AG04450 (cell line): Measurements from ENCODE around the gene COX20. TPM values are rescaled to one million over a fixed set of nuclear protein-coding genes. Genes with fewer than 3 reads are reported as not detected.

ENCODE experiments used
- CTCF ChIA-PET: fragments of 300-600, 350-600 bp; formaldehyde crosslinking; extraction: SDS; loops from one replicate; lab custom pipeline; 2022; ENCODE audit warnings: antibody characterized with exemption, inconsistent platforms; lab: Charles Lee
- POLR2A ChIA-PET: fragments of 350-600 bp; formaldehyde crosslinking; extraction: SDS; loops from one replicate; lab custom pipeline; 2021; ENCODE audit warnings: antibody characterized with exemption, inconsistent platforms; lab: Yijun Ruan, JAX
- DNase-seq: peaks from one replicate; pipeline ENCODE4 v3.0.0-alpha.2; 2011; ENCODE audit warnings: low read depth, low spot score
- H3K27ac ChIP-seq: one replicate; pipeline ENCODE4 v1.5.1; 2012; ENCODE audit warnings: low read depth, low read length, control low read depth
- H3K27me3 ChIP-seq: one replicate; pipeline ENCODE4 v1.6.0; 2012; ENCODE audit warnings: low read length; ENCODE audit not compliant: control insufficient read depth, insufficient read depth
- H3K4me3 ChIP-seq: 2 replicates; pipeline ENCODE4 v1.5.1; 2011; ENCODE audit warnings: mild to moderate bottlenecking, low read depth, low read length, control low read depth
- H3K9me3 ChIP-seq: 2 replicates; pipeline ENCODE4 v1.5.1; 2012; ENCODE audit warnings: low read length; ENCODE audit not compliant: control insufficient read depth, insufficient read depth
- polyA plus RNA-seq: library from polyadenylated mRNA; depleted of rRNA; stranded (reverse); fragments of >200 nt; gene quantifications from 2 replicates; pipeline ENCODE4 v1.2.3, GENCODE V29; 2011
- TF ChIP-seq, protein P1 (sequence below): IDR thresholded peaks from 2 replicates; pipeline ENCODE4 v1.5.1; 2011; ENCODE audit warnings: low read depth, low read length, control low read depth, inconsistent platforms

Gene COX20
- polyA plus RNA-seq, 1 experiment: 45.8 TPM

DNA sequence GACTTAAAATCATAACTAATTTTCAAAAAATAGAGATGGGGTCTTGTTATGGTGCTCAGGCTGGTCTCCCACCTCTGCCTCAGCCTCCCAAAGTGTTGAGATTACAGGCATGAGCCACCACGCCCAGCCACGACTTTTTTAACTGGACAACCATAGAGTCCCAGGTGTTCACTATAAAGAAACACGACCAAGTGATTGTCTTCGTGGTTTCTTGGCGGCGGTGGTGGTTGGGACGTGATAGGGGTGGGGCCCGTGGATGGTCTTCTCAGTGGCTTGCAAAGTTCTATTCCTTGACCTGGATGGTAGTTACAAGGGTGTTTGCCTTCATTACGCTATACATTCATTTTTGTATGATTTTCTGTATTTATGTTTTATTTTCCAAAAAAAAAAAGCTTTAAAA, 34.6 kb upstream of the COX20 start:
- ChIA-PET CTCF (interaction anchor here (0.6 to 2.9 kb wide), 22 partner anchors 10 to 1796 kb away, joined by 3 to 36 read pairs (median 4); no protein-coding TSS in a partner anchor), POLR2A (no interaction called here)
- no peaks in the 10 kb centered on the region for H3K27me3 ChIP-seq
- TF ChIP-seq, protein P1, sequence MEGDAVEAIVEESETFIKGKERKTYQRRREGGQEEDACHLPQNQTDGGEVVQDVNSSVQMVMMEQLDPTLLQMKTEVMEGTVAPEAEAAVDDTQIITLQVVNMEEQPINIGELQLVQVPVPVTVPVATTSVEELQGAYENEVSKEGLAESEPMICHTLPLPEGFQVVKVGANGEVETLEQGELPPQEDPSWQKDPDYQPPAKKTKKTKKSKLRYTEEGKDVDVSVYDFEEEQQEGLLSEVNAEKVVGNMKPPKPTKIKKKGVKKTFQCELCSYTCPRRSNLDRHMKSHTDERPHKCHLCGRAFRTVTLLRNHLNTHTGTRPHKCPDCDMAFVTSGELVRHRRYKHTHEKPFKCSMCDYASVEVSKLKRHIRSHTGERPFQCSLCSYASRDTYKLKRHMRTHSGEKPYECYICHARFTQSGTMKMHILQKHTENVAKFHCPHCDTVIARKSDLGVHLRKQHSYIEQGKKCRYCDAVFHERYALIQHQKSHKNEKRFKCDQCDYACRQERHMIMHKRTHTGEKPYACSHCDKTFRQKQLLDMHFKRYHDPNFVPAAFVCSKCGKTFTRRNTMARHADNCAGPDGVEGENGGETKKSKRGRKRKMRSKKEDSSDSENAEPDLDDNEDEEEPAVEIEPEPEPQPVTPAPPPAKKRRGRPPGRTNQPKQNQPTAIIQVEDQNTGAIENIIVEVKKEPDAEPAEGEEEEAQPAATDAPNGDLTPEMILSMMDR: no peak
- H3K27ac ChIP-seq: no peak overlapping the region
- no peaks in the 10 kb centered on the region for H3K9me3 ChIP-seq
- DNase-seq: no peak
- no peak overlapping the region for H3K4me3 ChIP-seq

DNA sequence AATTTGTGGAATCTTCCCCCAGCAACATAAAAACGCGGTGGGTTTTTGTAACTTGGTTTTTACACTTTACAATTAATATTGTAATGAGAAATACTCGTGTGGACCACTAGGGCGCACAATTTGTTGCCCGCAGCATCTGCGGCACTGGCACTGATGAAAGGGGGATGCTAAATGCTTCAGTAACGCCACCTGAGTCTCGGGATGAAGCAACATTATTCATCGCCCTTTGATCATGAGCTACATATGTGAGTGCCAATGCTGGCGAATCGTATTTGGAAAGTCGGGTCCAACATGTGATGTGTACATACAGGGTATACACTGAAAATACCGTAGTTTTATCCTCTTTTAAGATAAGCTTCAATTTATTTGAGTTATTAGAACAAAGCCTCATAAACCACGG, 34.2 kb upstream of the COX20 start:
- H3K4me3 ChIP-seq: no peak overlapping the region
- TF ChIP-seq, protein P1: peak; percentile 60
- no peaks in the 10 kb centered on the region for H3K9me3 ChIP-seq
- no peak for DNase-seq
- H3K27ac ChIP-seq: no peak overlapping the region
- ChIA-PET POLR2A (no interaction called here), CTCF (interaction anchor here (0.6 to 2.9 kb wide), 23 partner anchors 9 to 1796 kb away, joined by 3 to 36 read pairs (median 4); no protein-coding TSS in a partner anchor)
- no peaks in the 10 kb centered on the region for H3K27me3 ChIP-seq

DNA sequence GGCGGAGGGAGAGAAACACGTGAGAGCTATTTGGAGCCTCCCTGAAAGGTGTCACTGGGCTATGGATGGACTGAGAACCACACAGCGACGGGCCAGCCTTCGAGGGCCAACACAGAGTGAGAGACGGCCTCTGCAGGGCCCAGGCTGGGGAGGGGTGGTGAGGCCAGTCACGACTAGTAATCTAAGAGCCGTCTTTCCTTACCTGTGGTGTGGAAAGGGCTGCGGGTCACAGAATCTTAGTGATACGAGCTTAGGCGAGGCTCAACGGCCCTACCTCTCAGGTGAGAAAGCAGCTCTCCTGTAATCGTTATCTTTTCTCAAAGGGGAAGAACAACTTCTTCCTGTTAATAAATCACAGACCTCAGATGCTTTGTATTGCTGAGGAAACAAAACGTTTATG, 33.4 kb upstream of the COX20 start:
- H3K27ac ChIP-seq: no peak overlapping the region
- no peak for DNase-seq
- H3K9me3 ChIP-seq: no peaks in the 10 kb centered on the region
- no peak overlapping the region for H3K4me3 ChIP-seq
- no peaks in the 10 kb centered on the region for H3K27me3 ChIP-seq
- ChIA-PET POLR2A (no interaction called here), CTCF (interaction anchor here (0.7 to 2.9 kb wide), 12 partner anchors 9 to 283 kb away, joined by 3 to 36 read pairs (median 4); no protein-coding TSS in a partner anchor)
- TF ChIP-seq, protein P1: no peak

DNA sequence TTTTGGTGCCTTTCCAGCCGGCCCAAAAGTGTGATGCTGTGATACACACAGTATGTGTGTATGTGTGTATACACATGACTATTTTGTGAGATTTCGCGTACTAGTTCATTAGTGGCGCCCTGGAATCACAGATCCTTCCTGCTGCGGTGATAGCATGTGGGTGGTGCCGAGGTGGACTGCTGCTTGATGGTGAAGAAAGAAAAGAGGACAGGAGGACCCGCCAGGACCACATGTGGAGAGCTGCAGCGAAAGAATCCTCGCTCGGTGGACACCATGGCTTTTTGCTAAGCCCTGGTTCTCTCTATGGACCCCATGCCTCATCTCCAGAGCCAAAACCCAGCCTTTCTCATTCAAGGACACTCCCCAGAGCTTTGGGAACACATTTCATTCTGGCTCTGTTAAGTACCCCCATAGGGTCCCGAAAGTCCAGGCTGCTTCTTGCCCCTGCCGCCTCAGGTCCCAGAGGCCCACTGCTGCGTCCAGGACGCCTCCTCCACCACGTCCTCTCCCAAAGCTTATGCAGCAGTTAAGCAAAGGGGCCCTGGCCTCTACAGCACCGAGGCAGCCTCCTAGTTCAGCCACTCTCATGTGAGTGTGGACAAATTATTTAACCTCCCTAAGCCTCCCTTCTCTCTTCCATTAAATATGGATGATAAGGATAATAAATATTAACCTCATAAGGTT, 32.8 kb upstream of the COX20 start:
- H3K27me3 ChIP-seq: no peaks in the 10 kb centered on the region
- ChIA-PET CTCF (interaction anchor here (2.3 to 2.6 kb wide), 2 partner anchors 198 to 239 kb away, joined by 24 to 36 read pairs; no protein-coding TSS in a partner anchor), POLR2A (no interaction called here)
- no peak overlapping the region for H3K27ac ChIP-seq
- no peak for DNase-seq
- no peak overlapping the region for H3K4me3 ChIP-seq
- TF ChIP-seq, protein P1: no peak
- H3K9me3 ChIP-seq: no peaks in the 10 kb centered on the region

DNA sequence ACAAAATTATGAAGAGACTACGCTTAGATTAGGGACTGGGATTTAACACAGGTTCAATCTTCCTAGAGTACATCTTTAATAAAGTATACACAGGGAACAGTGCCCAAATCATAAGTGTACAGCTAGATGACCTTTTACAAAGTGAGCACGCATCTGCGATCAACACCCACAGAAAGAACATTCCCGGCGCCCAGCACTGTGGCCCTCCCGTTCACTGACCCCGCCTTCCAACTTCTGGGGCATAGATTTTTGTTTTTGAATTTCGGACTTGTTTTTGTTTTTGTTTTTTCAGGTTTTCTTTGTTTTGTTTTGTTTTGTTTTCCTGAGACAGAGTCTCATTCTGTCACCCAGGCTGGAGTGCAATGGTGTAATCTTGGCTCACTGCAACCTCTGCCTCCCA, 30.6 kb upstream of the COX20 start:
- Histone ChIP-seq H3K27ac (no peak overlapping the region), H3K27me3 (no peaks in the 10 kb centered on the region), H3K4me3 (no peak overlapping the region), H3K9me3 (no peaks in the 10 kb centered on the region)
- DNase-seq: no peak
- CTCF ChIA-PET: no interaction called here
- POLR2A ChIA-PET: no interaction called here
- TF ChIP-seq, protein P1: no peak
